A549 (cell line): Measurements from ENCODE around the gene PSMB11. TPM values are rescaled to one million over a fixed set of nuclear protein-coding genes. Genes with fewer than 3 reads are reported as not detected.

Experiments
- ATAC-seq, 2 experiments: fragments of 200-7000 bp in 1 of 2; fragments of >200 bp in 1 of 2; cut with Nextera tagmentation in 1 of 2; cut with Tn5 transposase in 1 of 2; 3 replicates each; pipeline versions ENCODE4 v1.8.0 to v1.9.1; 2018 to 2020; ENCODE audit warnings: mild to moderate bottlenecking in 1 of 2, moderate library complexity in 1 of 2
- CTCF ChIA-PET: fragments of 300-600 bp; sonication (Branson Sonifier 250); formaldehyde crosslinking; extraction: SDS; loops from one replicate; lab custom pipeline; 2021; ENCODE audit warnings: antibody characterized with exemption, inconsistent platforms; lab: Yijun Ruan, JAX
- POLR2A ChIA-PET: fragments of 350-600 bp; formaldehyde crosslinking; extraction: SDS; loops from one replicate; lab custom pipeline; 2021; ENCODE audit warnings: antibody characterized with exemption, inconsistent platforms; lab: Yijun Ruan, JAX
- DNase-seq, 2 experiments: peaks; one replicate each; pipeline versions ENCODE4 v3.0.0 to v3.0.0-alpha.2; 2011 to 2016; ENCODE audit warnings: low read depth in 1 of 2, low spot score in 1 of 2
- FAIRE-seq: peaks from 2 replicates; lab custom pipeline; 2011; peaks lifted over from hg19 to GRCh38; lab: Jason Lieb, UNC
- H3K27ac ChIP-seq, 2 experiments: fragments of >200 bp; sonication (Bioruptor Twin); formaldehyde crosslinking; 3 replicates each; pipeline ENCODE4 v1.5.1; 2016 to 2017
- H3K4me1 ChIP-seq: fragments of >200 bp; sonication (Bioruptor Twin); formaldehyde crosslinking; 3 replicates; pipeline ENCODE4 v1.6.1; 2016
- H3K4me2 ChIP-seq: fragments of >200 bp; sonication (Bioruptor Twin); formaldehyde crosslinking; 3 replicates; pipeline ENCODE4 v1.6.1; 2016
- H3K4me3 ChIP-seq: fragments of >200 bp; sonication (Bioruptor Twin); formaldehyde crosslinking; 3 replicates; pipeline ENCODE4 v1.5.1; 2016
- H3K9me3 ChIP-seq: fragments of >200 bp; sonication (Bioruptor Twin); formaldehyde crosslinking; 3 replicates; pipeline ENCODE4 v1.6.1; 2016
- BHLHE40 ChIP-seq: IDR thresholded peaks from 2 replicates; pipeline ENCODE4 v1.6.1; 2012; ENCODE audit warnings: low read depth, low read length, inconsistent platforms
- CEBPB ChIP-seq, 2 experiments: fragments of >200 bp in 1 of 2; sonication (Bioruptor Twin) in 1 of 2; formaldehyde crosslinking in 1 of 2; IDR thresholded peaks; 2 replicates each; pipeline ENCODE4 v1.6.1; 2012 to 2016
- CHD2 ChIP-seq: fragments of 150-350 bp; IDR thresholded peaks from 2 replicates; pipeline ENCODE4 v1.6.1; 2014; ENCODE audit warnings: low read length; ENCODE audit not compliant: partially characterized antibody
- CHD4 ChIP-seq: fragments of 200-600 bp; sonication (generic); IDR thresholded peaks from 2 replicates; pipeline ENCODE4 v1.6.1; 2016; ENCODE audit warnings: antibody characterized with exemption, mild to moderate bottlenecking, borderline replicate concordance
- ESRRA ChIP-seq: fragments of 150-350 bp; IDR thresholded peaks from 2 replicates; pipeline ENCODE4 v1.6.1; 2014; ENCODE audit warnings: mild to moderate bottlenecking, low read length, borderline replicate concordance
- FOSL2 ChIP-seq, 2 experiments: fragments of 450-650 bp in 1 of 2; fragments of >200 bp in 1 of 2; sonication (Bioruptor Twin) in 1 of 2; formaldehyde crosslinking; IDR thresholded peaks; 2 replicates each; pipeline versions ENCODE4 v1.5.0 to v1.6.1; 2016 to 2020; ENCODE audit warnings: mild to moderate bottlenecking in 1 of 2, moderate library complexity in 1 of 2
- GATA3 ChIP-seq: IDR thresholded peaks from 2 replicates; pipeline ENCODE4 v1.6.1; 2012; ENCODE audit warnings: borderline replicate concordance
- HOXB13 ChIP-seq: fragments of 250-450 bp; sonication (Bioruptor Pico); IDR thresholded peaks from 2 replicates; pipeline ENCODE4 v1.5.0; 2020; ENCODE audit warnings: low read depth, mild to moderate bottlenecking, moderate library complexity
- JUNB ChIP-seq: fragments of >200 bp; sonication (Bioruptor Twin); formaldehyde crosslinking; IDR thresholded peaks from 2 replicates; pipeline ENCODE4 v1.6.1; 2016
- KDM1A ChIP-seq: fragments of 200-600 bp; sonication (generic); IDR thresholded peaks from 2 replicates; pipeline ENCODE4 v1.6.1; 2016; ENCODE audit warnings: low read depth, mild to moderate bottlenecking
- KDM5A ChIP-seq: fragments of 200-600 bp; sonication (generic); IDR thresholded peaks from 2 replicates; pipeline ENCODE4 v1.6.1; 2016; ENCODE audit warnings: antibody characterized with exemption, mild to moderate bottlenecking
- MYC ChIP-seq: IDR thresholded peaks from 2 replicates; pipeline ENCODE4 v1.6.1; 2012; ENCODE audit warnings: mild to moderate bottlenecking, inconsistent platforms, low read length, improper control_type of control experiment, borderline replicate concordance
- PHF8 ChIP-seq: fragments of 200-600 bp; sonication (generic); IDR thresholded peaks from 2 replicates; pipeline ENCODE4 v1.6.1; 2016; ENCODE audit warnings: low read depth, mild to moderate bottlenecking, antibody characterized with exemption, moderate library complexity, borderline replicate concordance
- POLR2AphosphoS2 ChIP-seq: conservative IDR thresholded peaks from 2 replicates; pipeline ENCODE4 v1.6.1; 2012; ENCODE audit warnings: low read length, improper control_type of control experiment, inconsistent platforms
- RAD21 ChIP-seq, 2 experiments: fragments of >200 bp in 1 of 2; sonication (Bioruptor Twin) in 1 of 2; formaldehyde crosslinking in 1 of 2; IDR thresholded peaks in 1 of 2; conservative IDR thresholded peaks in 1 of 2; 2 replicates in 1 of 2; 3 replicates in 1 of 2; pipeline ENCODE4 v1.6.1; 2012 to 2018; ENCODE audit warnings: inconsistent platforms in 1 of 2
- RARB ChIP-seq: fragments of 250-450 bp; sonication (Bioruptor Pico); IDR thresholded peaks from 2 replicates; pipeline ENCODE4 v1.8.0; 2021; ENCODE audit warnings: mild to moderate bottlenecking, moderate library complexity
- RCOR1 ChIP-seq: fragments of 150-350 bp; IDR thresholded peaks from 2 replicates; pipeline ENCODE4 v1.6.1; 2014; ENCODE audit warnings: antibody characterized with exemption, low read length, low read depth
- SMC3 ChIP-seq: fragments of >200 bp; sonication (Bioruptor Twin); formaldehyde crosslinking; IDR thresholded peaks from 3 replicates; pipeline ENCODE4 v1.6.1; 2018; ENCODE audit warnings: inconsistent platforms
- TP53 ChIP-seq: fragments of 250-450 bp; sonication (Bioruptor Pico); IDR thresholded peaks from 2 replicates; pipeline ENCODE4 v1.5.0; 2021; ENCODE audit warnings: mild to moderate bottlenecking, moderate library complexity
- ZFP36 ChIP-seq: fragments of 450-650 bp; IDR thresholded peaks from 2 replicates; pipeline ENCODE4 v1.6.1; 2014; ENCODE audit warnings: borderline replicate concordance; ENCODE audit not compliant: partially characterized antibody
- WGBS: methylation state at CpG from one replicate; pipeline ENCODE4 v1.1.6; 2017; ENCODE audit errors: missing lambda C conversion rate; 5-methylcytosine and 5-hydroxymethylcytosine counted together
- polyA plus RNA-seq, 4 experiments: library from polyadenylated mRNA; depleted of rRNA in 3 of 4; stranded (reverse); fragments of >200 nt; fragmentation: RNase III in 1 of 4; extraction: RNeasy Plus Mini Kit Qiagen cat#74134 plus additional on column Dnase treatment in 1 of 4; gene quantifications; 2 replicates in 3 of 4; 3 replicates in 1 of 4; pipeline ENCODE4 v1.2.3, GENCODE V29; 2011 to 2017
- TF ChIP-seq, protein P1 (sequence below): fragments of 450-650 bp; IDR thresholded peaks from 2 replicates; pipeline ENCODE4 v1.6.1; 2014; ENCODE audit warnings: antibody characterized with exemption
- TF ChIP-seq, protein P2 (sequence below): IDR thresholded peaks from 2 replicates; pipeline ENCODE4 v1.6.1; 2012
- TF ChIP-seq, protein P3 (sequence below): IDR thresholded peaks from 2 replicates; pipeline ENCODE4 v1.6.1; 2012; ENCODE audit warnings: low read depth, borderline replicate concordance
- TF ChIP-seq, protein P4 (sequence below): IDR thresholded peaks from 2 replicates; pipeline ENCODE4 v1.6.1; 2012
- TF ChIP-seq, protein P5 (sequence below): fragments of >200 bp; sonication (Bioruptor Twin); formaldehyde crosslinking; IDR thresholded peaks from 2 replicates; pipeline ENCODE4 v1.6.1; 2016
- TF ChIP-seq, protein P6 (sequence below): fragments of 250-450 bp; sonication (Bioruptor Pico); IDR thresholded peaks from 2 replicates; pipeline ENCODE4 v1.5.0; 2020; ENCODE audit warnings: low read depth, mild to moderate bottlenecking, moderate library complexity
- TF ChIP-seq, protein P7 (sequence below): fragments of 200-600 bp; sonication (generic); IDR thresholded peaks from 2 replicates; pipeline ENCODE4 v1.6.1; 2016; ENCODE audit warnings: antibody characterized with exemption, mild to moderate bottlenecking, moderate library complexity

Gene PSMB11
- polyA plus RNA-seq, 2 of the 4 experiments (the other 2 are of a cell fraction), result not detected

DNA sequence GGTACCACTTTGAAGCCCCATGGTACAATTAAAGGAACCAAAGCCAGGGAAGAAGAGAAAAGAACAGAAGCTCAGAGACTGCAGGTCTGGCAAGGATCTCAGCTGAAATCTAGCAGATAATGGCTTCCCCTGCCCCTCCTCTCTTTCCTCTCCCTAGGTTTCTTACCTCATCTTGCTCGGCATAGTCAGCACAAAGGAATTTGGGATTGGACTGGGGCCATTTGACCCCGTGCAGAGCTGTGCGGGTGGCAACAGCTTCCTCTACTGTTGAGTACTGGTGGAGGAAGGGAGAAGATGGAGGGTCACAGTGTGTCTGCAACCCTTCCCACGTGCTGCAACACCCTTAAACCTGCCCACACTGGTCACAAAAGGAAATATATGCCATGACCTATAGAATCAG, 20.0 kb downstream of the PSMB11 start:
- H3K9me3 ChIP-seq, result no peaks in the 10 kb centered on the region
- FAIRE-seq (no peak), ATAC-seq (peak; percentile 60 to 67), DNase-seq (peak; percentile 75 to 84)
- H3K27ac ChIP-seq, result peak overlapping the region; percentile 56 to 78
- ChIA-PET POLR2A (interaction anchor here (0.6 to 3.1 kb wide), 6 partner anchors 9 to 105 kb away, joined by 3 to 15 read pairs (median 8); partner anchors contain the start of genes ACIN1, C14orf119 and HAUS4), CTCF (interaction anchor here (0.7 to 33.8 kb wide), 14 partner anchors 9 to 505 kb away, joined by 3 to 1206 read pairs (median 8); partner anchors contain the start of genes AJUBA and PRMT5)
- peaks cover 30% of the 10 kb centered on the region for H3K4me1 ChIP-seq
- H3K4me2 ChIP-seq, result peak overlapping the region; percentile 58
- H3K4me3 ChIP-seq, result no peak overlapping the region
- TF ChIP-seq CHD4, result no peak
- TF ChIP-seq CEBPB (IDR thresholded peaks at IDR 0.05), result peak in 1 of 2 experiments; percentile 67; a peak in 1 of 4 replicates
- 0 out of 2 replicates have a peak, but pooled peaks have one; percentile 22 for TF ChIP-seq GATA3
- peak; percentile 67 for TF ChIP-seq BHLHE40
- peak; percentile 3 for TF ChIP-seq ZFP36
- TF ChIP-seq JUNB, result 0 out of 2 replicates have a peak, but pooled peaks have one; percentile 13
- no peak for TF ChIP-seq POLR2AphosphoS2
- TF ChIP-seq, protein P1, sequence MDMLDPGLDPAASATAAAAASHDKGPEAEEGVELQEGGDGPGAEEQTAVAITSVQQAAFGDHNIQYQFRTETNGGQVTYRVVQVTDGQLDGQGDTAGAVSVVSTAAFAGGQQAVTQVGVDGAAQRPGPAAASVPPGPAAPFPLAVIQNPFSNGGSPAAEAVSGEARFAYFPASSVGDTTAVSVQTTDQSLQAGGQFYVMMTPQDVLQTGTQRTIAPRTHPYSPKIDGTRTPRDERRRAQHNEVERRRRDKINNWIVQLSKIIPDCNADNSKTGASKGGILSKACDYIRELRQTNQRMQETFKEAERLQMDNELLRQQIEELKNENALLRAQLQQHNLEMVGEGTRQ, result peak; percentile 18; the same call in 1 of the 2 replicates
- TF ChIP-seq MYC, result 0 out of 2 replicates have a peak, but pooled peaks have one; percentile 31
- no peak for TF ChIP-seq FOSL2 (IDR thresholded peaks at IDR 0.05)
- peak; percentile 78 for TF ChIP-seq FOSL2 (CRISPR knock-in tag; IDR thresholded peaks at IDR 0.05)
- TF ChIP-seq, protein P2, sequence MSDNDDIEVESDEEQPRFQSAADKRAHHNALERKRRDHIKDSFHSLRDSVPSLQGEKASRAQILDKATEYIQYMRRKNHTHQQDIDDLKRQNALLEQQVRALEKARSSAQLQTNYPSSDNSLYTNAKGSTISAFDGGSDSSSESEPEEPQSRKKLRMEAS, result peak; percentile 75
- 5% methylated on average over 4 of the region's 4 CpGs for WGBS

DNA sequence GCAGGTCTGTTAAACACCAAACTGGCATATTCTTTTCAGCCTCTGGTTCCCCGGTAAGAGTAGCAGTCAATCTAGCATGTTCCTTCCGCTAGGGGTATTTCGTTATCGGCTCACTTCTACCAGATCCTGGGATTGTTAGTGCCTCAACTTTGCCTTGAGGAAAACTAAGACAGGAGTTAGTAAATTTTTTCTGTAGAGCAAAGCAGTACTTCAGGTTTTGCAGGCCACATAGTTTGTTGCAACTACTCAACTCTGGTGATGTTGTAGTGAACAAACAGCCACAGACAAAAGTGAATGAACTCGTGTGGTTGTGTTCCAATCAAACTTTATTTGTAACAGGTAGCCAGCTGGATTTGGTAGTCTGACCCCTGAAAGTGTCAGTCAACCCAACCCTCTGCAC, 21.6 kb downstream of the PSMB11 start:
- 86% methylated on average over 5 of the region's 5 CpGs for whole genome bisulfite sequencing
- POLR2A ChIA-PET, result no interaction called here
- TF ChIP-seq SMC3 (no peak), RARB (CRISPR knock-in tag) (no peak), ZFP36 (no peak), KDM5A (no peak), RCOR1 (no peak), CHD2 (no peak), MYC (no peak), KDM1A (no peak), HOXB13 (CRISPR knock-in tag) (no peak), PHF8 (no peak), ESRRA (no peak), RAD21 (conservative IDR thresholded peaks at IDR 0.05 in 1 of 2, IDR thresholded peaks at IDR 0.05 in 1 of 2) (no peak), TP53 (no peak), BHLHE40 (no peak)
- TF ChIP-seq, protein P3, sequence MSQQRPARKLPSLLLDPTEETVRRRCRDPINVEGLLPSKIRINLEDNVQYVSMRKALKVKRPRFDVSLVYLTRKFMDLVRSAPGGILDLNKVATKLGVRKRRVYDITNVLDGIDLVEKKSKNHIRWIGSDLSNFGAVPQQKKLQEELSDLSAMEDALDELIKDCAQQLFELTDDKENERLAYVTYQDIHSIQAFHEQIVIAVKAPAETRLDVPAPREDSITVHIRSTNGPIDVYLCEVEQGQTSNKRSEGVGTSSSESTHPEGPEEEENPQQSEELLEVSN, result no peak
- TF ChIP-seq, protein P4, sequence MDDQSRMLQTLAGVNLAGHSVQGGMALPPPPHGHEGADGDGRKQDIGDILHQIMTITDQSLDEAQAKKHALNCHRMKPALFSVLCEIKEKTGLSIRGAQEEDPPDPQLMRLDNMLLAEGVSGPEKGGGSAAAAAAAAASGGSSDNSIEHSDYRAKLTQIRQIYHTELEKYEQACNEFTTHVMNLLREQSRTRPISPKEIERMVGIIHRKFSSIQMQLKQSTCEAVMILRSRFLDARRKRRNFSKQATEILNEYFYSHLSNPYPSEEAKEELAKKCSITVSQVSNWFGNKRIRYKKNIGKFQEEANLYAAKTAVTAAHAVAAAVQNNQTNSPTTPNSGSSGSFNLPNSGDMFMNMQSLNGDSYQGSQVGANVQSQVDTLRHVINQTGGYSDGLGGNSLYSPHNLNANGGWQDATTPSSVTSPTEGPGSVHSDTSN, result no peak
- TF ChIP-seq, protein P5, sequence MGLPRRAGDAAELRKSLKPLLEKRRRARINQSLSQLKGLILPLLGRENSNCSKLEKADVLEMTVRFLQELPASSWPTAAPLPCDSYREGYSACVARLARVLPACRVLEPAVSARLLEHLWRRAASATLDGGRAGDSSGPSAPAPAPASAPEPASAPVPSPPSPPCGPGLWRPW, result no peak
- TF ChIP-seq, protein P6, sequence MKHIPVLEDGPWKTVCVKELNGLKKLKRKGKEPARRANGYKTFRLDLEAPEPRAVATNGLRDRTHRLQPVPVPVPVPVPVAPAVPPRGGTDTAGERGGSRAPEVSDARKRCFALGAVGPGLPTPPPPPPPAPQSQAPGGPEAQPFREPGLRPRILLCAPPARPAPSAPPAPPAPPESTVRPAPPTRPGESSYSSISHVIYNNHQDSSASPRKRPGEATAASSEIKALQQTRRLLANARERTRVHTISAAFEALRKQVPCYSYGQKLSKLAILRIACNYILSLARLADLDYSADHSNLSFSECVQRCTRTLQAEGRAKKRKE, result no peak
- TF ChIP-seq, protein P7, sequence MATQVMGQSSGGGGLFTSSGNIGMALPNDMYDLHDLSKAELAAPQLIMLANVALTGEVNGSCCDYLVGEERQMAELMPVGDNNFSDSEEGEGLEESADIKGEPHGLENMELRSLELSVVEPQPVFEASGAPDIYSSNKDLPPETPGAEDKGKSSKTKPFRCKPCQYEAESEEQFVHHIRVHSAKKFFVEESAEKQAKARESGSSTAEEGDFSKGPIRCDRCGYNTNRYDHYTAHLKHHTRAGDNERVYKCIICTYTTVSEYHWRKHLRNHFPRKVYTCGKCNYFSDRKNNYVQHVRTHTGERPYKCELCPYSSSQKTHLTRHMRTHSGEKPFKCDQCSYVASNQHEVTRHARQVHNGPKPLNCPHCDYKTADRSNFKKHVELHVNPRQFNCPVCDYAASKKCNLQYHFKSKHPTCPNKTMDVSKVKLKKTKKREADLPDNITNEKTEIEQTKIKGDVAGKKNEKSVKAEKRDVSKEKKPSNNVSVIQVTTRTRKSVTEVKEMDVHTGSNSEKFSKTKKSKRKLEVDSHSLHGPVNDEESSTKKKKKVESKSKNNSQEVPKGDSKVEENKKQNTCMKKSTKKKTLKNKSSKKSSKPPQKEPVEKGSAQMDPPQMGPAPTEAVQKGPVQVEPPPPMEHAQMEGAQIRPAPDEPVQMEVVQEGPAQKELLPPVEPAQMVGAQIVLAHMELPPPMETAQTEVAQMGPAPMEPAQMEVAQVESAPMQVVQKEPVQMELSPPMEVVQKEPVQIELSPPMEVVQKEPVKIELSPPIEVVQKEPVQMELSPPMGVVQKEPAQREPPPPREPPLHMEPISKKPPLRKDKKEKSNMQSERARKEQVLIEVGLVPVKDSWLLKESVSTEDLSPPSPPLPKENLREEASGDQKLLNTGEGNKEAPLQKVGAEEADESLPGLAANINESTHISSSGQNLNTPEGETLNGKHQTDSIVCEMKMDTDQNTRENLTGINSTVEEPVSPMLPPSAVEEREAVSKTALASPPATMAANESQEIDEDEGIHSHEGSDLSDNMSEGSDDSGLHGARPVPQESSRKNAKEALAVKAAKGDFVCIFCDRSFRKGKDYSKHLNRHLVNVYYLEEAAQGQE, result no peak
- Histone ChIP-seq H3K9me3 (no peaks in the 10 kb centered on the region), H3K27ac (no peak overlapping the region; a peak in 1 of 6 replicates), H3K4me3 (no peak overlapping the region), H3K4me1 (peaks cover 28% of the 10 kb centered on the region), H3K4me2 (no peak overlapping the region)
- FAIRE-seq (no peak), DNase-seq (no peak), ATAC-seq (no peak)
- CTCF ChIA-PET, result interaction anchor here (1.3 to 33.8 kb wide), 6 partner anchors 15 to 239 kb away, joined by 3 to 1206 read pairs (median 63); partner anchors contain the start of gene AJUBA
